ENCODE data around the gene HAUS7. TPM values are rescaled to one million over a fixed set of nuclear protein-coding genes. Genes with fewer than 3 reads are reported as not detected.

The HAUS7 gene
- polyA plus RNA-seq, 3 donors from 2014 or later = 36.3 to 49.5 (median 43.2) TPM

DNA sequence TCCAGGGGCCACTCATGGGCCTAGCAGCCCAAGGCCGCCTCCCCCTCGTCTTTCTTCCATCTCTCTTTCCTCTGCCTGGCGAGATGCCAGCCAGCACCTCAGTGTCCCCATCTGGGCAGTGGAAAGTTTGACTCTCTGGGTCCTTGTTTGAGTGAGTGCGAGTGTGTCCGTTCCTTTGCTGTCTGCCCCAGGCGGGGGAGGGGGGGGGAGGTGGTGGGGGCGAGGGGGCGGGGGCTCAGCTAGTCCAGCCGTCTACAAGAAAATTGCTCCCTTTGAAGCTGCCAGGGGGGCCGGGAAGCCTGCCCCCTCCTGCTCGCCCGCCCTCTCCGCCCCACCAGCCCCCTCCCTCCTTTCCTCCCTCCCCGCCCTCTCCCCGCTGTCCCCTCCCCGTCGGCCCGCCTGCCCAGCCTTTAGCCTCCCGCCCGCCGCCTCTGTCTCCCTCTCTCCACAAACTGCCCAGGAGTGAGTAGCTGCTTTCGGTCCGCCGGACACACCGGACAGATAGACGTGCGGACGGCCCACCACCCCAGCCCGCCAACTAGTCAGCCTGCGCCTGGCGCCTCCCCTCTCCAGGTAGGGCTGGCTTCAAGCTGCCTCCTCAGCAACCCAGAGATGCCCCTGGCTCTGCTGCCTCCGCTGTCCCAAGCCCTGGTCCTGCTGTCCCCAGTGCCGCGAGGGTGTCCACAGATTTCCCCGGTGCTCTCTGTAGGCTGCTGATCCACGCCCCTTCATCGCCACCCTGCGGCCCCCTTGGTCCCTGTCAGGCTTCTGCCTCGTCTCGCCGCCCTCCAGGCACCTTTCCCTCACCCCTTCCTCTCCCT is 24.4 kb upstream of the HAUS7 start, which contains the start of gene BGN:
Gene BGN (plus strand): TSS at position 440 of the 821 bp plus-strand sequence. CDS start 9,652 bp downstream, outside the sequence.
- Mint-ChIP-seq H3K27ac (no peak within 1 kb of the TSS), H3K4me1 (no peaks in the 10 kb centered on the region), H3K27me3 (ENCODE audit: low read depth in 3 of 3) (peaks cover 0 to 2% (median 0%) of the 10 kb centered on the region in 3 donors), H3K9me3 (no peaks in the 10 kb centered on the region), H3K4me3 (no peak within 1 kb of the TSS), H3K36me3 (no peaks in the 10 kb centered on the region)
- no peak for DNase-seq

DNA sequence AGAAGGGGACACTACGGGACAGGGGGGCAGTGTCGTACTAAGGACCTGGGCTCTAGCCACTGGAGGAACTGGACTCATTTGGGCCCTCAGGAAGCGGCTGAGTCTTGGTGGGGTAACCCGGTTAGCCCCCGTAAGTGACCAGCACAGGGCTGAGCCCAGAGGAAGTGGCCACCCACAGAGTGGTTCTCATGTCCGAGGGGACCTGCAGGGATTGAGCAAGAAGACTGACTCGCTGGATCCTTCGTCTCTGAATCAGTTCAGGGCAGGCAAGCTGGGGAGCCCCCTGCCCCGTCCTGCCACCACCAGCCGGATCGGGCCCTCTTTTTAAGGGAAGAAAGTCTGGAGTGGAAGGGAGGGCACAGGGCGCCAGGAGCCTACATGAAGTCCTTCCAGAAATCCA is 23.7 kb upstream of the HAUS7 start:
- Mint-ChIP-seq H3K4me3 (no peak overlapping the region), H3K27me3 (ENCODE audit: low read depth in 3 of 3) (peaks cover 0 to 2% (median 0%) of the 10 kb centered on the region in 3 donors), H3K4me1 (no peaks in the 10 kb centered on the region), H3K9me3 (no peaks in the 10 kb centered on the region), H3K27ac (no peak overlapping the region), H3K36me3 (no peaks in the 10 kb centered on the region)
- no peak for DNase-seq

DNA sequence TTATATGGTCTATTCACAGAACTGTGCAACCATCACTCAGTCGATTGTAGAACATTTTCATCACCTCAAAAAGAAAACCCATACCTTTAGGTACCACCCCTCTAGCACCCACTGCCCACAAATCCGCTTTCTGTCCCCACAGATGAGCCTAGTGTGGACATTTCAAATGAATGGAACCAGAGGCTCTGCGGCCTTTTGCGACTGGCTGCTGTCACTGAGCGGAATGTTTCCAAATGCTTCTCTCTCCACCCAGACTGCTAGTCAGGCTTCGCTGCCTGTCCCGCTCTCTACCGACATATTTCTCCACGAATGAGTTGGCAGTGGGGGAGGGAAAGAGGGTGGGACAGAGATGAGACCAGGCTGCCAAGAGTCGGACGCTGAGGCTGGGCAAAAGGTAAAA is 22.7 kb upstream of the HAUS7 start:
- H3K27me3 Mint-ChIP-seq (ENCODE audit: low read depth in 3 of 3) = peaks cover 0 to 2% (median 0%) of the 10 kb centered on the region in 3 donors
- H3K9me3 Mint-ChIP-seq = no peaks in the 10 kb centered on the region
- no peaks in the 10 kb centered on the region for H3K36me3 Mint-ChIP-seq
- no peaks in the 10 kb centered on the region for H3K4me1 Mint-ChIP-seq
- no peak overlapping the region for H3K4me3 Mint-ChIP-seq
- DNase-seq = no peak
- H3K27ac Mint-ChIP-seq = no peak overlapping the region

DNA sequence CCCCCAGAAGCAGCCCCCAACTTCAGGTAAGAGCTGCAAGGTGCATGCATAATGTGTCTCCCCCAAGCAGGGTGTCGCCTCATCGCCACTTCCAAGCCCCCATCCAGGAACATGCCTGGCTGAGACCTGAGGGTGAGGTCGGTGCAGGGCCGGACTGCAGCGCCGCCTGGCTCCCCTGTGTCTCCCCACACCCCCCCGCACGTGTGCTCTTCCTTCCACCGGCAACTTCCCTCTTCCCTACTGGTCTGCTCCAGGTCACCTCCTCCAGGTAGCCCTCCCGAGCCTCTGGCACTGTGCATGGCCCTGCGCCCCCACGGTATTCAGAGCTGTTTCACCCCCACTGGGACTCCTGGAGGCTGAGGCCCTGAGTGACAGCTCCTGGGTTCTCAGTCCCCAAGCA is 22.2 kb upstream of the HAUS7 start:
- Mint-ChIP-seq H3K27me3 (ENCODE audit: low read depth in 3 of 3) (peaks cover 0 to 2% (median 0%) of the 10 kb centered on the region in 3 donors), H3K9me3 (no peaks in the 10 kb centered on the region), H3K4me1 (no peaks in the 10 kb centered on the region), H3K36me3 (no peaks in the 10 kb centered on the region), H3K27ac (no peak overlapping the region), H3K4me3 (no peak overlapping the region)
- no peak for DNase-seq

DNA sequence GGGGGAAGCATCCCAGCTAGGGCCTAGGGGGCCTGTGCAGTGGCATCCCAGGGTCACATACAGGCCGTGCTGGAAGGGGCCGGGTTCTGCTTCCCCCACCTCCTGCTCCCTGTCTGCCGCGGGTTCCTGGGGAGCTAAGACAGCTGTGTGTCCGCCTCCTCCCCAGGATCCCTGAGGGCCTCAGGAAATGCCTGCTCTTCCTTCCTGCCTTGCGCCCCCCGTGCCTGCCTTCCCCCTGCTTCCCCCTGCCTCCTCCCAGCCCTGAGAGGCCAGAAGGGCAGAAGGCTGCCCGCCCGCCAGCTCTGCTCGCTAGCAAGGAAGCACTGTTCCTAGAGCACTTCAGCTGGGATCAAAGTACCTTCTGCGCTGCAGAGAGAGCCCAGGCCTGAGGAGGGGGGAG is 21.5 kb upstream of the HAUS7 start:
- DNase-seq = no peak
- Mint-ChIP-seq H3K36me3 (no peaks in the 10 kb centered on the region), H3K27ac (no peak overlapping the region), H3K27me3 (ENCODE audit: low read depth in 3 of 3) (peaks cover 0 to 2% (median 0%) of the 10 kb centered on the region in 3 donors), H3K4me1 (no peaks in the 10 kb centered on the region), H3K9me3 (no peaks in the 10 kb centered on the region), H3K4me3 (no peak overlapping the region)

DNA sequence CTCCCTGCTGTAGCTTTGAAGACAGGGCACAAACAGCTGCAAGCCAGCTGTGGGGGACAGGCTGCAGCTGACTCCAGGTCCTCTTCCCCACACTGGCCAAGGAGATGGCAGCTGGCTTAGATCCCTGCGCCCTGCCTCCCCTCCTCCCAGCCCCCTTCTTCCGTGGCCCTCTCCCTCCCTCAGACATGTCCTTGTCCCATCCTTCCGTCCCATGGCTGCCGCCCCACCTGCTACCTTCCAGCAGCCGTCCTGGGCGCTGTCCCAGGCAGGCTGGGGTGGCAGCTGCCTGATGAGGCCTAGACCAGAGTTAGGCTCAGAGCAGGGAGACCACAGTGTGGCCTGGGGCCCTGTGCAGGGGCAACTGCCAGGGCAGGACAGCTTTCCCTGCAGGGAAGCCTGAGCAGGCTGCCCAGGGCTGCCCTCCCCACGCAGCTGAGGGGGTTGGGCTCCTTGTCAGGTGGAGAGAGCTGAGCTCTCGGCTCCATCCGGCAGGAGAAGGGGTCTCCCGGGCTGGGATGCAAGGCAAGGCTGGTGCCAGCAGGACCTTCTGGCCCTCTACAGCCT is 21.1 kb upstream of the HAUS7 start:
- Mint-ChIP-seq H3K36me3 (no peaks in the 10 kb centered on the region), H3K9me3 (no peaks in the 10 kb centered on the region), H3K27ac (no peak overlapping the region), H3K4me1 (no peaks in the 10 kb centered on the region), H3K27me3 (ENCODE audit: low read depth in 3 of 3) (peaks cover 0 to 2% (median 0%) of the 10 kb centered on the region in 3 donors), H3K4me3 (no peak overlapping the region)
- DNase-seq = no peak

DNA sequence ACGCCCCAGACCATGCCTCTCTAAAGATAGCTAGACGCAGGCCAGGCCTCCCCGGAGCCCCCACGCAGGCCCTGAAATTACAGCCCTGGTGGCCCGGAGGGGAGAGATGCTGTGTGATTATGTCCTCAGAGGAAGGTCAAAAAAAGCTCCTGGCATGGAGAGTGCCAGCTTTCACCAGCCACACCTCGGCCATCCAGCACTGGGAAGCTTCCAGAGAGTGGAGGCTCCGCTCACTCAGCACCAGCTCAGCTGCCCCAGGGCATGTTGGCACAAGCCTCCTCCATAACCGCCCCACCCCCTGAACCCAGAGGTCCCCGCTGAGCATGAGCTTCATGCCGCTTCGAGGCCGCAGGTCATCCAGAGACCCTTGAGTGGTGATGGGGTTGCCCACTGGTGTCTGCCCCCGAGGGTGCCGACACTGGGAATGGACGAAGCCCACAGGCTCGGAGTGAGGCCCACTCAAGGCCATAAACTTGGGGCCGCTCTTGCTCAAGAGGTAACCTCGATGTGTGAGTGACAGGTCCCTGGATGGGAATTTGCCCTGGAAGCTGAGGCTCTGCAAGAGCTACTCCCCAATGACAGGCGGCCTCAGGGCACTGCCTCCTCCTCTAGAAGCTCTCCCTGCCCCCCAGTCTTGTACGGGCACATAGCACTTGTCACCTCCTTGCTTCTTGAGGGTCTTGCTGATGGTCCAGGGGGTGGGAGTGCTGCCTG is 20.0 kb upstream of the HAUS7 start:
- peaks cover 0 to 2% (median 0%) of the 10 kb centered on the region in 3 donors for H3K27me3 Mint-ChIP-seq (ENCODE audit: low read depth in 3 of 3)
- no peaks in the 10 kb centered on the region for H3K9me3 Mint-ChIP-seq
- no peak for DNase-seq

DNA sequence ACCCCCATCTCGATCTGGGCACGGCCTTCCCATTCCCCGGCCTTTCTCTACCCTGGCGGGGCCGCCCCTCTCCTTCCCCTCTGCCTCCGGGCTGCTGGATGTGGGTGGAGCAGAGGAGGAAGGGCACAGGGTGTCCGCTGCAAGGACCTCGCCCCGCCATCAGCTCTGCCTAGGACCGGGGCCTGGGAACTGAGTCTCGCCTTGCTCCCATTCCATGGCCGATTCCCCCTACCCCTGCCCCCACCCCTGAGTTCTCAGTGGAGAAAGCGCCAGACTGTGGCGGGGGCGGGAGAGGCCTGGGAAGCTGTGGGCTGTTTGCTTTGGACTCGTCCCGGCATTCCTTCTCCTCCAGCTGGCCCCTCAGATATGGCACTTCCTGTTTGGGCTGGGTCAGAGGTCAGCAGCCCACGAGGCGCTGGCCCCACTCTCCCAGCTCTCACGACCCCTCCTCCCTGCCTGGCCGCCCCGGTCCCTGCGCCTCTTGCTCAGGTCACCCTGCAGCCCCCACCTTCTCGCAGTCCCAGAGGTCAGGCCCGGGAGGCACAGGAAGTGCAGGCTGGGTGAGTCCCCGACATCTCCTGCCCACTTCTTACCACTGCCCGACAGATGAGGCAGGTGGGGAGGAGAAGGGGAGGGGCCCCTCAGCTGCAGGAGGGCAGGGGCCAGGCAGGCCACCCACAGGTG is 18.0 kb upstream of the HAUS7 start:
- H3K27ac Mint-ChIP-seq = no peak overlapping the region
- no peak overlapping the region for H3K4me3 Mint-ChIP-seq
- H3K27me3 Mint-ChIP-seq (ENCODE audit: low read depth in 3 of 3) = no peaks in the 10 kb centered on the region
- H3K4me1 Mint-ChIP-seq = no peaks in the 10 kb centered on the region
- H3K9me3 Mint-ChIP-seq = no peaks in the 10 kb centered on the region
- no peaks in the 10 kb centered on the region for H3K36me3 Mint-ChIP-seq
- DNase-seq = no peak

More for the DNA sequence above, 20.0 kb upstream of the HAUS7 start:
- no peak overlapping the region for H3K27ac Mint-ChIP-seq
- H3K4me3 Mint-ChIP-seq = no peak overlapping the region
- no peaks in the 10 kb centered on the region for H3K36me3 Mint-ChIP-seq
- no peaks in the 10 kb centered on the region for H3K4me1 Mint-ChIP-seq

DNA sequence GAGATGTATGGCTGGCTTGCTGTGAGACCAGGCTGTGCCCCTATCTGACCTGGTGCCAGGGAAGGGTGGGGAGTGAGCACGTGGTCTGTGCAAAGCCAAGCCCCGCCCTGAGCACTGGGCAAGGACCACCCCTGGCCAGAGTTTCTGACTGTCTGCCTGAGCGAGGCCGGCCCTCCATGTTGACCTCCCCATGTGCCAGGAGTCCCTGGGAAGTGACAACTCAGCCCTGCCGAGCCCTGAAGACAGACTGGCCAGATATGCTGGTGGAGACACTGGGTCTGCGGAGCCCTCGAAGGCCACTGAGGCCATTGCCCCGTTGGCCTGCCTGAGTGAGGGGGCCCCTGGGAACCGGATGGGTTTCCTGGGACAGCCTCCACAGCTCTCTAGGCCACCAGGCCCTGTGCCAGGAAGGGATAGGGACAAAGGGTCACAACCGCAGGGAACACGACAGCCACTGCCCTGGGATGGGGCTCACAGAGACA is 17.3 kb upstream of the HAUS7 start:
- H3K4me1 Mint-ChIP-seq = no peaks in the 10 kb centered on the region
- no peak overlapping the region for H3K4me3 Mint-ChIP-seq
- no peak for DNase-seq
- no peak overlapping the region for H3K27ac Mint-ChIP-seq
- H3K36me3 Mint-ChIP-seq = no peaks in the 10 kb centered on the region
- no peaks in the 10 kb centered on the region for H3K27me3 Mint-ChIP-seq (ENCODE audit: low read depth in 3 of 3)
- no peaks in the 10 kb centered on the region for H3K9me3 Mint-ChIP-seq

DNA sequence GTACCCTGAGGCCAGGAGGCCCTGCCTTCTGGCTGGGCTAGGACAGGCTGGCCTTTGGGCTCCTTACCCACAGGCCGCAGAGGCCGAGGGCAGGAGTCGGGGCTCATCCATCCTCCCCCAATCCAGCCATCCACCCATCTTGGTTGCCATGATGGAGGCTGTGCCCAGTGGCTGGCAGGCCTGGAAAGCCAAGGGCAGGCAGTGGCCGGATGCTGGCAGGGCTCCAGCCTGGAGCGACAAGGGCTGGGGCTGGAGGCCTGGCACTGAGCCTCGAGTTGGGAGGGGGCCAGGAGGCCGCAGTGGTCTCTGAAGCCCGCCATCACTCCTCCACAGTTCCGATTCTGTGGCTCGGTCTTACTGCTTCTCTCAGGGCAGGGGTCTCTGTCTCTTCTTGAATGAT is 15.8 kb upstream of the HAUS7 start:
- H3K4me3 Mint-ChIP-seq = no peak overlapping the region
- H3K4me1 Mint-ChIP-seq = no peaks in the 10 kb centered on the region
- DNase-seq = no peak
- no peaks in the 10 kb centered on the region for H3K27me3 Mint-ChIP-seq (ENCODE audit: low read depth in 3 of 3)
- H3K36me3 Mint-ChIP-seq = no peaks in the 10 kb centered on the region
- no peaks in the 10 kb centered on the region for H3K9me3 Mint-ChIP-seq
- no peak overlapping the region for H3K27ac Mint-ChIP-seq

DNA sequence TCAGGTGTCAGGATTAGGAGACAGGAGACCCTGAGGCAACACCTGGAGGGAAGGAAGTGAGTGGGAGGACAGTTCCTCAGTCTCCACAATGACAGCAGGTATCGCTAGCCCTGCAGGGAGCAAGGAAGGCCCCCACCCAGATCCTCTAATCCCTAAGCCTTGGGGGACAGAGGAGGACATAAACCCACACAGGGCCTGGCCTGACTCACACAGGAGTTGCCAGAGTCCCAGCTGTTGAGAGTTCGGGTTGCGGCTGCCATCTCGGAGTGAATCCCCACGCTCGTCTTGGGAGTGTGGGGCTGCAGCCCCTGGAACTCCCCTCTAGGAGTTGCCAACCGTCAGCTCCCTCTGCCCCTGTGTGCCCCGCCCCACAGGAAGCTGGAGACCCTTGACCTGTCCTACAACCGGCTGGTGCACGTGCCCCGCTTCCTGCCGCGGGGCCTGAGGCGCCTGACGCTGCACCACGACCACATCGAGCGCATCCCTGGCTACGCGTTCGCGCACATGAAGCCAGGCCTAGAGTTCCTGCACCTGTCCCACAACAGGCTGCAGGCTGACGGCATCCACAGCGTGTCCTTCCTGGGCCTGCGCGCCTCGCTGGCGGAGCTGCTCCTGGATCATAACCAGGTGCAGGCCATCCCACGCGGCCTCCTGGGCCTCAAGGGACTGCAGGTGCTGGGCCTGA is 15.2 kb upstream of the HAUS7 start:
- no peaks in the 10 kb centered on the region for H3K4me1 Mint-ChIP-seq
- no peak overlapping the region for H3K4me3 Mint-ChIP-seq
- no peaks in the 10 kb centered on the region for H3K27me3 Mint-ChIP-seq (ENCODE audit: low read depth in 3 of 3)
- no peaks in the 10 kb centered on the region for H3K9me3 Mint-ChIP-seq
- no peak for DNase-seq
- H3K27ac Mint-ChIP-seq = no peak overlapping the region
- H3K36me3 Mint-ChIP-seq = no peaks in the 10 kb centered on the region

DNA sequence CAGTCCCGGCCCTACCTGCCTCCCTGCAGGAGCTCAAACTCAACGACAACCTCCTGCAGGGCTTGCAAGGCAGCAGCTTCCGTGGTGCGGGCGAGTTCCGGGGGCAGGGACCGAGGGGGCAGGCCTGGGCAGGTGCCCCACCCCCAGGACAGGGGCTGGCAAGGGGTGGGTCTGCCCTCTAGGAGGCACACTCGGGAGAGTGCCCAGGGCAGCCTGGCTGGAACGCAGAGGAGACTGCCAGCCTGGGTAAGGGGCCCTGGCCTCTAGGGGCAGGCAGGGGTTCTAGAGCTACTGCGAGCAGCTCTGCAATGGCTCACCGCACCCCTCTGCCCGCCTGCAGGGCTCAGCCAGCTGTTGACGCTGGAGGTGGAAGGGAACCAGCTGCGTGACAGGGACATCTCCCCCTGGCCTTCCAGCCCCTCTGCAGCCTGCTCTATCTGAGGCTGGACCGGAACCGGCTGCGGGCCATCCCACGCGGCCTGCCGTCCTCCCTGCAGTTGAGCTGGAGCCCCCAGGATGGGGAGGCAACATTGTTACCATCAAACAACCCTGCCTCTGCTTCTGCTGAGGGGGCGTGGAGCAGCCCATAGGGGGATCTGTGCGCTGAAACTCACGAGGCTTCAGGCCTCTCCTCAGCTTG is 12.1 kb upstream of the HAUS7 start:
- Mint-ChIP-seq H3K27me3 (ENCODE audit: low read depth in 3 of 3) (peaks cover 0 to 1% (median 0%) of the 10 kb centered on the region in 3 donors), H3K36me3 (no peaks in the 10 kb centered on the region), H3K4me3 (no peak overlapping the region), H3K9me3 (no peaks in the 10 kb centered on the region), H3K4me1 (no peaks in the 10 kb centered on the region), H3K27ac (no peak overlapping the region)
- no peak for DNase-seq

DNA sequence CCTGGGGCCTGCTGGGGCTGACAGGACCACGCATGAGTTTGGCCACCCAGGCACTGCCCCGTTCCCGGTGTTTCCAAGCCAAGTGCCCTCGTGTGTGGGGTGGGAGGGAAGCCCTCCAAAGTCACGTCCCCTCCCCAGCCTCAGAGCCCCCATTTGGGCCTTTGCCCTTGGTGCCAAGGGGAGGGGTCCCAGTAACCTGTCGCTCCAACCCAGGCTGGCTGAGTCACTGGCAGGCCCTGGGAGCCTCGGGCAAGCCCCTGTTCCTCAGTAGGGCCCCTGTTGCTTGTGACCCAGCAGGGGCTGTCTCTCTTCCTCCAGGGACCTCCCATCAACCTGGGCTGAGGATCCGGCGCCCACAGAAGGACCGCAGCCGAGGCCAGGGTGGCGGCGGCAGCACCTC is 10.7 kb upstream of the HAUS7 start:
- H3K9me3 Mint-ChIP-seq = no peaks in the 10 kb centered on the region
- DNase-seq = no peak
- H3K27ac Mint-ChIP-seq = no peak overlapping the region
- H3K4me3 Mint-ChIP-seq = no peak overlapping the region
- no peaks in the 10 kb centered on the region for H3K4me1 Mint-ChIP-seq
- H3K27me3 Mint-ChIP-seq (ENCODE audit: low read depth in 3 of 3) = peaks cover 0 to 2% (median 1%) of the 10 kb centered on the region in 3 donors
- no peaks in the 10 kb centered on the region for H3K36me3 Mint-ChIP-seq
